GM19372 (cell line): ENCODE results near the gene IFIT3.

Experiments used
- ATAC-seq: cut with Tn5 transposase; IDR thresholded peaks from one replicate; pipeline ENCODE4 v1.9.1; 2021; ENCODE audit warnings: mild to moderate bottlenecking, low read depth, moderate library complexity; ENCODE audit not compliant: unreplicated experiment

Gene IFIT3

GRCh38 chr10:89384474-89385340 lies 56.9 kb downstream of the IFIT3 start:
- no peak for ATAC-seq

GRCh38 chr10:89388806-89389205 lies 61.0 kb downstream of the IFIT3 start:
- no peak for ATAC-seq

GRCh38 chr10:89389254-89389653 lies 61.5 kb downstream of the IFIT3 start:
- no peak for ATAC-seq
